Measurements from ENCODE around the gene CFAP410.
A peak's percentile ranks its signal among the peaks of the same experiment; 100 is the strongest.

CFAP410 gene

DNA sequence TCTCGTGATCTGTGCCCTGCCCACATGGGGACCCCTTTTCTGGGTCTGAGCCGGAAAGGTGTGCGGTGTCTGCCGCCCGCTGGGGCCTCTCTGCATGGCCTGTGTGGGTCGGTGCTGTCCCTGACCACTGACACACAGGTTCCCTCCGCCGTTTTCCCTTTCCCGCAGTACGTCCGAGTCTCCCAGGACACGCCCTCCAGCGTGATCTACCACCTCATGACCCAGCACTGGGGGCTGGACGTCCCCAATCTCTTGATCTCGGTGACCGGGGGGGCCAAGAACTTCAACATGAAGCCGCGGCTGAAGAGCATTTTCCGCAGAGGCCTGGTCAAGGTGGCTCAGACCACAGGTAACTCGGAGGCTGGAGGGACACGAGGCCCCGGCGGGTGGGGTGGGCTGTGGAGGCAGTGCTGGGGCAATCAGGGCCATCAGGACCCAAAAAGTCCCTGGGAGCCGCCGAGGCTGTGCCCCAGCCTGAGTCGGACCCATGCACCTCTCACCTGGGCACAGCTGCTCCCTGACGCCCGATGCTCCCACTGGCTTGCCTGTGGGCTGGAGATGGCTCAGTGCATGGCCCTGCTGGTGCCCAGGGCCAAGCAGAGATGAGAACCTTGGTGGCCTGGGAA is 27.5 kb upstream of the CFAP410 start:
- Histone ChIP-seq H4K12ac (ENCODE audit: low read depth, low read length) (no peak overlapping the region), H3K36me3 (ENCODE audit: control insufficient read depth in 1 of 2, insufficient read depth in 2 of 2, low read length in 2 of 2) (no peaks in the 10 kb centered on the region), H3K9ac (ENCODE audit: low read length) (no peak overlapping the region), H3K14ac (ENCODE audit: low read length) (no peak overlapping the region), H3K4ac (ENCODE audit: low read depth, low read length) (no peak overlapping the region), H4K91ac (ENCODE audit: low read depth, low read length) (no peak overlapping the region), H3K9me3 (ENCODE audit: insufficient read depth, low read depth, low read length) (peaks cover 10% of the 10 kb centered on the region), H2AK5ac (ENCODE audit: low read length) (no peak overlapping the region), H3K79me1 (ENCODE audit: low read length) (no peaks in the 10 kb centered on the region), H3K79me2 (ENCODE audit: control insufficient read depth, insufficient read depth, low read length, poor library complexity) (no peaks in the 10 kb centered on the region), H3K23ac (ENCODE audit: low read length) (no peak overlapping the region), H2BK12ac (ENCODE audit: low read length) (no peak overlapping the region), H3K4me3 (ENCODE audit: low read depth, low read length) (no peak overlapping the region), H2BK5ac (ENCODE audit: low read depth, low read length, poor library complexity) (no peak overlapping the region), H3K4me2 (ENCODE audit: low read length) (no peak overlapping the region), H2AFZ (ENCODE audit: insufficient read depth, low read length, poor library complexity) (no peak overlapping the region), H3K4me1 (ENCODE audit: control insufficient read depth in 1 of 2, insufficient read depth in 2 of 2, low read length in 2 of 2) (peaks cover 0 to 3% of the 10 kb centered on the region in 2 experiments), H4K8ac (ENCODE audit: low read depth, low read length) (no peak overlapping the region), H2BK120ac (ENCODE audit: insufficient read depth, low read length, poor library complexity) (no peak overlapping the region), H3K27ac (ENCODE audit: low read depth, low read length) (no peak overlapping the region), H3K18ac (ENCODE audit: low read length) (no peak overlapping the region), H3K27me3 (ENCODE audit: insufficient read depth, low read length) (peaks cover 4% of the 10 kb centered on the region)
- no peak for DNase-seq
- WGBS (ENCODE audit: extremely low coverage, insufficient coverage, insufficient read length): no CpG with 5 or more reads among the region's 28 CpGs

- Histone ChIP-seq H3K79me2 (ENCODE audit: control insufficient read depth, insufficient read depth, low read length, poor library complexity) (no peaks in the 10 kb centered on the region), H3K14ac (ENCODE audit: low read length) (no peak overlapping the region), H2AK5ac (ENCODE audit: low read length) (no peak overlapping the region), H3K9me3 (ENCODE audit: insufficient read depth, low read depth, low read length) (peaks cover 10% of the 10 kb centered on the region), H2BK5ac (ENCODE audit: low read depth, low read length, poor library complexity) (no peak overlapping the region), H3K27ac (ENCODE audit: low read depth, low read length) (no peak overlapping the region), H3K23ac (ENCODE audit: low read length) (no peak overlapping the region), H3K4ac (ENCODE audit: low read depth, low read length) (no peak overlapping the region), H3K18ac (ENCODE audit: low read length) (no peak overlapping the region), H3K27me3 (ENCODE audit: insufficient read depth, low read length) (peaks cover 4% of the 10 kb centered on the region), H2BK12ac (ENCODE audit: low read length) (no peak overlapping the region), H4K91ac (ENCODE audit: low read depth, low read length) (no peak overlapping the region), H2AFZ (ENCODE audit: insufficient read depth, low read length, poor library complexity) (no peak overlapping the region), H4K12ac (ENCODE audit: low read depth, low read length) (no peak overlapping the region), H3K79me1 (ENCODE audit: low read length) (no peaks in the 10 kb centered on the region), H3K4me1 (ENCODE audit: control insufficient read depth in 1 of 2, insufficient read depth in 2 of 2, low read length in 2 of 2) (peaks cover 0 to 3% of the 10 kb centered on the region in 2 experiments), H3K9ac (ENCODE audit: low read length) (no peak overlapping the region), H3K4me2 (ENCODE audit: low read length) (no peak overlapping the region), H3K4me3 (ENCODE audit: low read depth, low read length) (no peak overlapping the region), H2BK120ac (ENCODE audit: insufficient read depth, low read length, poor library complexity) (no peak overlapping the region), H3K36me3 (ENCODE audit: control insufficient read depth in 1 of 2, insufficient read depth in 2 of 2, low read length in 2 of 2) (no peaks in the 10 kb centered on the region), H4K8ac (ENCODE audit: low read depth, low read length) (no peak overlapping the region)
- no peak for DNase-seq
- no CpG with 5 or more reads among the region's 22 CpGs for WGBS (ENCODE audit: extremely low coverage, insufficient coverage, insufficient read length)
Measured at GRCh38 chr21:44365967-44366585, 26.9 kb upstream of the CFAP410 start.

GRCh38 chr21:44365251-44365966 is 26.2 kb upstream of the CFAP410 start:
- H2BK120ac ChIP-seq (ENCODE audit: insufficient read depth, low read length, poor library complexity): no peak overlapping the region
- H3K27ac ChIP-seq (ENCODE audit: low read depth, low read length): no peak overlapping the region
- H3K9me3 ChIP-seq (ENCODE audit: insufficient read depth, low read depth, low read length): peaks cover 5% of the 10 kb centered on the region
- no peak overlapping the region for H3K4ac ChIP-seq (ENCODE audit: low read depth, low read length)
- no peak overlapping the region for H3K14ac ChIP-seq (ENCODE audit: low read length)
- DNase-seq: no peak
- H3K79me1 ChIP-seq (ENCODE audit: low read length): no peaks in the 10 kb centered on the region
- no peak overlapping the region for H2BK5ac ChIP-seq (ENCODE audit: low read depth, low read length, poor library complexity)
- H3K4me1 ChIP-seq (ENCODE audit: control insufficient read depth in 1 of 2, insufficient read depth in 2 of 2, low read length in 2 of 2): peaks cover 0 to 3% of the 10 kb centered on the region in 2 experiments
- peaks cover 4% of the 10 kb centered on the region for H3K27me3 ChIP-seq (ENCODE audit: insufficient read depth, low read length)
- H3K23ac ChIP-seq (ENCODE audit: low read length): no peak overlapping the region
- no peak overlapping the region for H2BK12ac ChIP-seq (ENCODE audit: low read length)
- H2AK5ac ChIP-seq (ENCODE audit: low read length): no peak overlapping the region
- no peak overlapping the region for H2AFZ ChIP-seq (ENCODE audit: insufficient read depth, low read length, poor library complexity)
- WGBS (ENCODE audit: extremely low coverage, insufficient coverage, insufficient read length): no CpG with 5 or more reads among the region's 18 CpGs
- H3K79me2 ChIP-seq (ENCODE audit: control insufficient read depth, insufficient read depth, low read length, poor library complexity): no peaks in the 10 kb centered on the region
- no peak overlapping the region for H3K4me2 ChIP-seq (ENCODE audit: low read length)
- no peak overlapping the region for H4K12ac ChIP-seq (ENCODE audit: low read depth, low read length)
- H4K8ac ChIP-seq (ENCODE audit: low read depth, low read length): no peak overlapping the region
- no peak overlapping the region for H4K91ac ChIP-seq (ENCODE audit: low read depth, low read length)
- no peaks in the 10 kb centered on the region for H3K36me3 ChIP-seq (ENCODE audit: control insufficient read depth in 1 of 2, insufficient read depth in 2 of 2, low read length in 2 of 2)
- no peak overlapping the region for H3K9ac ChIP-seq (ENCODE audit: low read length)
- no peak overlapping the region for H3K4me3 ChIP-seq (ENCODE audit: low read depth, low read length)
- H3K18ac ChIP-seq (ENCODE audit: low read length): no peak overlapping the region

- Histone ChIP-seq H3K14ac (ENCODE audit: low read length) (no peak overlapping the region), H3K79me1 (ENCODE audit: low read length) (no peaks in the 10 kb centered on the region), H3K9ac (ENCODE audit: low read length) (no peak overlapping the region), H2BK120ac (ENCODE audit: insufficient read depth, low read length, poor library complexity) (no peak overlapping the region), H3K36me3 (ENCODE audit: control insufficient read depth in 1 of 2, insufficient read depth in 2 of 2, low read length in 2 of 2) (no peaks in the 10 kb centered on the region), H2AK5ac (ENCODE audit: low read length) (no peak overlapping the region), H2BK5ac (ENCODE audit: low read depth, low read length, poor library complexity) (no peak overlapping the region), H2AFZ (ENCODE audit: insufficient read depth, low read length, poor library complexity) (no peak overlapping the region), H3K4ac (ENCODE audit: low read depth, low read length) (no peak overlapping the region), H4K12ac (ENCODE audit: low read depth, low read length) (no peak overlapping the region), H3K27ac (ENCODE audit: low read depth, low read length) (no peak overlapping the region), H3K27me3 (ENCODE audit: insufficient read depth, low read length) (peaks cover 4% of the 10 kb centered on the region), H3K4me2 (ENCODE audit: low read length) (no peak overlapping the region), H3K4me3 (ENCODE audit: low read depth, low read length) (peak overlapping the region; percentile 4), H3K79me2 (ENCODE audit: control insufficient read depth, insufficient read depth, low read length, poor library complexity) (no peaks in the 10 kb centered on the region), H3K23ac (ENCODE audit: low read length) (no peak overlapping the region), H3K9me3 (ENCODE audit: insufficient read depth, low read depth, low read length) (peaks cover 5% of the 10 kb centered on the region), H3K4me1 (ENCODE audit: control insufficient read depth in 1 of 2, insufficient read depth in 2 of 2, low read length in 2 of 2) (no peaks in the 10 kb centered on the region), H4K91ac (ENCODE audit: low read depth, low read length) (no peak overlapping the region), H2BK12ac (ENCODE audit: low read length) (no peak overlapping the region), H3K18ac (ENCODE audit: low read length) (no peak overlapping the region), H4K8ac (ENCODE audit: low read depth, low read length) (no peak overlapping the region)
- no CpG with 5 or more reads among the region's 22 CpGs for WGBS (ENCODE audit: extremely low coverage, insufficient coverage, insufficient read length)
- DNase-seq: no peak
Measured at GRCh38 chr21:44364151-44365053, 25.2 kb upstream of the CFAP410 start.

All from trophoblast cell (in vitro differentiated cells and primary cell).